GM19099 (cell line): Measurements from ENCODE around the gene GRIP1.

Source experiments
- POLR2A ChIP-seq: IDR thresholded peaks from 3 replicates; pipeline ENCODE4 v1.6.1; 2011; ENCODE audit warnings: low read depth; ENCODE audit not compliant: insufficient read length; ENCODE audit errors: extremely low read depth

GRIP1 gene

GRCh38 chr12:66314278-66314677 lies 364.6 kb downstream of the GRIP1 start:
- no peak for TF ChIP-seq POLR2A

DNA sequence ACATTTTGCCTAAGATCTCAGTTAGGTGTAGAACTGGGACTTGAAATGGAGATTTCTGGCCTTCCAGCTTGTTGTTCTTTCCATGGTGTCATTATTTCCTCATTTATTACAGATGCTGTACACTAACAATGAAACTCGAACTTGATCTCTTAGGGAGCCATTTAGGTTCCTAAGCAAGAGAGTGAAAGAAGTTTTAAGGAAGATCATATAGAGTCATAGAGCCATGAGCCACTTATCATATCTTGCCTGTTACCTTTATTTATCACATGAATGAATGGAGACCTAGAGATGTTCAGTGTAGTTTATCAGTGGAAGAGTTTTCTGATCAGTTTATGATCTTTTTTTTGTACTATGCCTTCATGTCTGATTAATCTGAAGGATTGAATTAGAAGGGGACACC lies 366.7 kb downstream of the GRIP1 start:
- no peak for TF ChIP-seq POLR2A

DNA sequence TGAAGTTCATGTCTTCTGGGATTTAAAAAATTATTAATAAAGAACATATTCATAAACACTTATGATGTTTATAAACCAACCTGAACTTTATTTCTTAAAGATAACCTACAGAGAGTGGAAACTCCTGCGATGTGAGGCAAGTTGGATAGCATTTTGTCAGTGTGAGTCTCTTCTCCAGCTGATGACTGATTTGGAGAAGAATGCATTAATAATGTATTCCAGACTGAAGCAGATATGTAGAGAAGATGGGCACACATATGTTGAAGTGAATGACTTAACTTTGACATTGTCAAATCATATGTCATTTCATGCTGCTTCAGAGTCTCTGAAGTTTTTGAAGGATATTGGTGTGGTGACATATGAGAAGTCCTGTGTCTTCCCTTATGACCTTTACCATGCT lies 369.3 kb downstream of the GRIP1 start:
- TF ChIP-seq POLR2A: no peak

DNA sequence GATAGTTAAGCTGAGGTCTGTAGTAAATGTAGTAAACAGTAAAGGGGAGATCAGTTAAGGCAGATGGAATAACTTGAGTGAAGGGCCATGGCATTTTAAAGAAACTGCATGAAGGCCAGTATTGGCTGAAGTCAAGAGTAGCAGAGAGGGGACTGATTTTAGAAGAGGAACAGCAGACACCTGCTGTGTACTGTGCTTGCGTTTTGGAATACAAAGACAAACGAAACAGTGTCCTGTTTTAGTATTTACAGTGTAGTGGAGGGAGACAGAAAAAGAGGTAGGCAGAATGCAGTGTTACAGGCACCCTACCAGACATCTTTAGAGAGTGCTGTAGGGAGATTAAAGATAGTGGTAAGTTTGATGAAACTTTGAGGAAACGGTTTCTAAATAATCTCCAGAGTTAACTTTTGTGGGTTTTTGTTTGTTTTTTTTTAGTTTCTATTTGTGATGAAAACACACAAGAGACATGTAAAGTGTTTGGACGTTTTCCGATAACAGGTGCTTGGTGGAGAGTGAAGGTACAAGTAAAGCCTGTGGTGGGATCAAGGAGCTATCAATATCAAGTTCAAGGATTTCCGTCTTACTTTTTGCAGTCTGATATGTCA lies 374.5 kb downstream of the GRIP1 start:
- TF ChIP-seq POLR2A: no peak

- no peak for TF ChIP-seq POLR2A
Measured at GRCh38 chr12:66302827-66303169, 376.1 kb downstream of the GRIP1 start.

GRCh38 chr12:66301944-66302826 lies 376.7 kb downstream of the GRIP1 start, which contains the start of gene HELB:
Gene HELB, plus strand, starts transcription at chr12:66302493. Its CDS starts 111 bp downstream, at chr12:66302604.
- peak; percentile 79 for TF ChIP-seq POLR2A

DNA sequence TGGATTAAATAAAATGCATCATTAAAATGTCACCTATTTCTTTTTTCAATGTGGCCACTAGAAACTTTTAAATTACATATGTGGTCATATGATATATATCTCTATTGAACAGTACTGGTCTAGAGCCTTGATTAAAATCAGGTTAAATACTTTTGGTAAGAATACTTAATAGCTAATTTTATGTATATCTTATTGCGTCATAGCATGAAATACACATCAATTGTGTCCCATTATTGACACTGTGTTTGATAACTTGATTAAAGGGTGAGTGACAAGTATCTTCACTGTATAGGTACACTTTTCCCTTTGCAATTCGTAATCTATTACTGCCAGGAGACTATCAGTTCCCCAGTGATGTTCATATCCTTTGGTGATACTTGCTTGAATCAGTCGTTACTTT lies 381.0 kb downstream of the GRIP1 start:
- TF ChIP-seq POLR2A: no peak
